UCSD-AML1 (cell line): ENCODE data around the gene PCDH15.

ENCODE experiments used
- DNase-seq: peaks from one replicate; lab custom pipeline; 2025; ENCODE audit not compliant: unreplicated experiment; lab: John Stamatoyannopoulos, UW

Gene PCDH15

GRCh38 chr10:54708591-54708990, 92.4 kb downstream of the PCDH15 start:
- no peak for DNase-seq

DNA sequence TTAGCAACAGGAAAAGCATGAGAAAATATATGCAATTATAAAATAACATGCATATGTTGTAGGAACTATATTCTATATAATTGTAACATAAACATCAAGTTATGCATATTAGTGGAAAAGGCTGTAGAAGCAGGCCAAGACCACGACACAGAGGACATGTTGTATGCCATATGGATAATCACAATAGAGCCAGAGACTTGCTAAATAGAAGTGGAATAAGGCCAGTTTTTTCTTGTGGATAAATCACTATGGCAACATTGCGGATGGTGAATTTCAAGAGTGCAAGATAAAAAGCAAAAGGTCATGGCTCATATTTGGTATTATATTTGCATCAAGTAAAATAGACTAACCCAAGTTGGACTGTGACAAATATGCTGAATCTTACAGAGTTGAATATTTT, 93.0 kb downstream of the PCDH15 start:
- no peak for DNase-seq

DNA sequence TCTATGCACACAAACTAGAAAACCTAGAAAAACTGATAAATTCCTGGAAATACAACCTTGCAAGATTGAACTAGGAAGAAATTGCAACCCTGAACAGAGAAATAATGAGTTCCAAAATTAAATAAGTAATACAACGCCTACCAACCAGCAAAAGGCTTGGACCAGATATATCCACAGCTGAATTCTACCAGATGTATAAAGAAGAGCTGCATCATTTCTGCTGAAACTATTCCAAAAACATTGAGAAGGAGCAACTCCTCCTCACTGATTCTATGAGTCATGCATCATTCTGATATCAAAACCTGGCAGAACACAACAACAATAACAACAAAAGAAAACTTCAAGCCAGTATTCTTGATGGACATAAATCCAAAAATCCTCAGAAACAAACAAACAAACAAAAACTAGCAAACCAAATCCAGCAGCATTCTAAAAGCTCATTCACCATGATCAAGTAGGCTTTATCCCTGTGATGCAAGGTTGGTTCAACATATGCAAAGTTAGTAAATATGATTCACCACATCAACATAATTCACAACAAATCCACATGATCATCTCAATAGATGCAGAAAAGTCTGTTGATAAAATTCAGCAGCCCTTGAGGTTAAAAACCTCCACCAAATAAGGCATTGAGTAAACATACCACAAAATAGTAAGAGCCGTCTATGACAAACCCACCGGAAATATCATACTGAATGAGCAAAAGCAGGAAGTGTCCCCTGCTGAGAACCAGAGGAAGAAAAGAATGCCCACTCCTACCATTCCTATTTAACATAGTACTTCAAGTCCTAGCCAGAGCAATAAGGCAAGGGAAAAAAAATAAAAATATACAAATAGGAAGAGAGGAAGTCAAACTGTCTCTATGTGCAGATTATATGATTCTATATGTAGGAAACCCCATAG, 98.2 kb downstream of the PCDH15 start:
- DNase-seq = no peak

- no peak for DNase-seq
These were observed 109.7 kb downstream of the PCDH15 start for GRCh38 chr10:54691331-54691730.

GRCh38 chr10:54682554-54682953, 118.5 kb downstream of the PCDH15 start:
- DNase-seq = no peak

GRCh38 chr10:54681136-54681535, 119.9 kb downstream of the PCDH15 start:
- no peak for DNase-seq

- no peak for DNase-seq
These were observed 133.9 kb downstream of the PCDH15 start for GRCh38 chr10:54667136-54667535.

- DNase-seq = no peak
These were observed 134.8 kb downstream of the PCDH15 start for GRCh38 chr10:54666192-54666591.

DNA sequence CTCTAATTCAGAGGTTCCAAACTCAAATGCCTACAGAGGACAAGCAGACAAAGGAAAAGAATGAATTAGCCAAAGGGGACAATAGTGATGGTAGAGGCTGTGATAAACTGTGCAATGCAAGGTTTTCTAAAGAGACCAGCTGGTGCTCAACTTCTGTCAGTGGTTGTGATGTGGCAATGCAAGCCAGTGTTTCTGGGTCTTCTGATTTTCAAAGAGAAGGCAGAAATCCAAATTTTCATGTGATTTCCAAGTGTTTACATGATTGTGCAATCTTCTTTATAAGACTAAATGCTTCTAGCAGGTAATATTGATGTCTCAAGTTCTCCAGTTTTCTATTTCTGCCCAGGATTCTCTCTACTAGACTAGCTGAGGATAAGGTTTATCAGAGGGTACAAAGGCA, 135.9 kb downstream of the PCDH15 start:
- no peak for DNase-seq

GRCh38 chr10:54660397-54660796, 140.6 kb downstream of the PCDH15 start:
- no peak for DNase-seq

- no peak for DNase-seq
These were observed 144.4 kb downstream of the PCDH15 start for GRCh38 chr10:54656643-54657042.

DNA sequence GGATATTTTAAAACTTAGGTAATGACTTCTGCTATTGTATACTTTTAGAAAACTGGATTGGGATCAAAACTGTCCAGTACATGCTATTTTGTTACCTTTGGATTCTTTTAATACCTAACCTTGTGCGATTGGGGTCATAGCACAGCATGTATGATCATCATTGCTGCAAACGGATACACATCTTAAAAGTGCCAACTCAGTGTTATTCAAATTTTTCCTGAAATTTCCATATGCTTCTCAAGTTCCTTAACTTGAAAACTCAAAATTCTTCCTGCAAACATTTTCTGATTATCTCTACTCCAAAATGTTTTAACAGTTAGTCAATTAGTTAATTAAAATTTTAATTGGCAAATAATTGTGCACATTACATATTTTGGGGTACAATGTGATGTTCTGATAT, 147.5 kb downstream of the PCDH15 start:
- DNase-seq = no peak

DNA sequence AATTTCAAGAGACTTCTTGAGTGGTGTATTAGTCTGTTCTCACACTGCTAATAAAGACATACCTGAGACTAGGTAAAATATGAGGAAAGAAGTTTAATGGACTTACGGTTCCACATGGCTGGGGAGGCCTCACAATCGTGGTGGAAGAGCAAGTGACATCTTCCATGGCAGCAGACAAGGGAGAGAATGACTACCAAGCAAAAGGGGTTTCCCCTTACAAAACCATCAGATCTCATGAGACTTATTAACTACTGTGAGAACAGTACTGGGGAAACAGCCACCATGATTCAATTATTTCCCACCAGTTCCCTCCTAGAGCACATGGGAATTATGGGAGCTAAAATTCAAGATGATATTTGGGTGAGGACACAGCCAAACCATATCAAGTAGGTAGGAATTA, 150.5 kb downstream of the PCDH15 start:
- DNase-seq = no peak

GRCh38 chr10:54622017-54622416, 179.0 kb downstream of the PCDH15 start:
- DNase-seq = no peak

- DNase-seq = no peak
These were observed 180.7 kb downstream of the PCDH15 start for GRCh38 chr10:54620352-54620751.

DNA sequence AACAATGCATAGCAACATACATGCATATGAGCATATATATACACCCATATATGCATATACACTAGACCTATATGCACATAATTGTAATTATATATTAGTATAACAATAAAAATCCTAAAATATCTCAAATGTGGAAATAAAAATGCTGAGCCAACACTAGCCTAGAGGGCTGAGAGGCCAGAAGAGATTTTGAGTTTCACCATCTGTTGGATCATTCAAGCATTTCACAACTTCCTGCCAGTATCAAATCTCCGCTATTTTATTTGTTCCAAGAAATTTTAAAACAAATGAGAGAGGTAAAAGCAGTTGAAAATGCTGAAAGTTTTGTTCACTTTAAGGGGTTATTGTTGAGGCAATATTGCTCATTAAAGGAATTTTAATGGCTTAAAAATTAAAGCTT, 187.0 kb downstream of the PCDH15 start:
- no peak for DNase-seq

GRCh38 chr10:54613162-54613561, 187.9 kb downstream of the PCDH15 start:
- no peak for DNase-seq

GRCh38 chr10:54609423-54609822, 191.6 kb downstream of the PCDH15 start:
- no peak for DNase-seq

- no peak for DNase-seq
These were observed 193.0 kb downstream of the PCDH15 start for GRCh38 chr10:54607983-54608382.

GRCh38 chr10:54594289-54594688, 206.7 kb downstream of the PCDH15 start:
- no peak for DNase-seq

- DNase-seq = no peak
These were observed 213.1 kb downstream of the PCDH15 start for GRCh38 chr10:54587971-54588370.

- no peak for DNase-seq
These were observed 215.5 kb downstream of the PCDH15 start for GRCh38 chr10:54585572-54585971.

GRCh38 chr10:54577682-54578081, 223.3 kb downstream of the PCDH15 start:
- no peak for DNase-seq
